H1 (cell line): ENCODE data around the gene PJVK. TPM values are rescaled to one million over a fixed set of nuclear protein-coding genes. Genes with fewer than 3 reads are reported as not detected.

Experiments used
- BCL11A ChIP-seq, 2 experiments: IDR thresholded peaks; one replicate each; pipeline ENCODE4 v1.6.1; 2011; ENCODE audit warnings: low read depth in 2 of 2, low read length in 2 of 2, mild to moderate bottlenecking in 2 of 2
- CBX8 ChIP-seq: fragments of 300-800, 300-1000 bp; sonication (generic); IDR thresholded peaks from 2 replicates; pipeline ENCODE4 v1.7.1; 2016; ENCODE audit warnings: low read depth, low read length, borderline replicate concordance
- CHD2 ChIP-seq: IDR thresholded peaks from 2 replicates; pipeline ENCODE4 v1.6.1; 2012; ENCODE audit warnings: low read length, improper control_type of control experiment
- EGR1 ChIP-seq: IDR thresholded peaks from 2 replicates; pipeline ENCODE4 v1.6.1; 2011; ENCODE audit warnings: low read depth, low read length, borderline replicate concordance
- HDAC6 ChIP-seq: IDR thresholded peaks from one replicate; pipeline ENCODE4 v1.7.1; 2012; ENCODE audit warnings: low read depth, mild to moderate bottlenecking, inconsistent platforms, low read length, moderate library complexity
- POLR2A ChIP-seq, 2 experiments: IDR thresholded peaks; 1 replicate in 1 of 2; 2 replicates in 1 of 2; pipeline ENCODE4 v1.6.1; 2011; ENCODE audit warnings: low read depth in 2 of 2, low read length in 2 of 2, mild to moderate bottlenecking in 2 of 2; ENCODE audit errors: control extremely low read depth in 1 of 2
- SP1 ChIP-seq: IDR thresholded peaks from 2 replicates; pipeline ENCODE4 v1.6.1; 2011; ENCODE audit warnings: low read depth, low read length
- YY1 ChIP-seq: IDR thresholded peaks from 2 replicates; pipeline ENCODE4 v1.6.1; 2011; ENCODE audit warnings: low read depth, mild to moderate bottlenecking, low read length
- polyA plus RNA-seq, 7 experiments: library from polyadenylated mRNA; depleted of rRNA in 3 of 7; stranded (reverse) in 5 of 7; unstranded in 2 of 7; fragments of >200 nt in 5 of 7; fragments of 200-250 nt in 2 of 7; gene quantifications; 1 replicate in 5 of 7; 2 replicates in 1 of 7; 4 replicates in 1 of 7; pipeline versions ENCODE4 v1.2.1 to v1.2.3, GENCODE V29; 2011 to 2013; ENCODE audit warnings: missing spikeins in 2 of 7, mixed read lengths in 2 of 7
- total RNA-seq: library from RNA; stranded (reverse); fragmentation: NEBNext Ultra II Directional; extraction: Animal tissue kit (Norgen Biotek cat#: 25700); gene quantifications from 2 replicates; pipeline ENCODE4 v1.2.1, GENCODE V29; 2021

PJVK gene
- total and polyA plus RNA-seq, 2 of the 8 experiments (the other 6 are each of a cell fraction or from before 2014, with no cell fraction given): 2.4 to 2.8 TPM

- TF ChIP-seq POLR2A (IDR thresholded peaks at IDR 0.05; ENCODE audit: control extremely low read depth in 1 of 2, low read depth in 2 of 2, low read length in 2 of 2) (no peak), HDAC6 (no peak), CBX8 (no peak), BCL11A (IDR thresholded peaks at IDR 0.05; ENCODE audit: low read depth in 2 of 2, low read length in 2 of 2) (no peak), CHD2 (no peak), SP1 (no peak), EGR1 (no peak), YY1 (no peak)
Observed at GRCh38 chr2:178484245-178485041, 33.3 kb downstream of the PJVK start (continued).
